ENCODE measurements around the gene SUMO4.
"Not testable (repeated sequence)": the region's sequence is repeated elsewhere in the genome, so short reads cannot be mapped to it uniquely, and the experiment has no call there.

The SUMO4 gene

GRCh38 chr6:149435919-149436586, 36.0 kb downstream of the SUMO4 start:
- H3K4me3 Mint-ChIP-seq, result no peak overlapping the region
- no peaks in the 10 kb centered on the region for H3K9me3 Mint-ChIP-seq
- no peaks in the 10 kb centered on the region for H3K36me3 Mint-ChIP-seq (ENCODE audit: low read depth)
- peaks cover 24% of the 10 kb centered on the region for H3K4me1 Mint-ChIP-seq (ENCODE audit: low read depth)
- H3K27ac Mint-ChIP-seq, result no peak overlapping the region
- H3K27me3 Mint-ChIP-seq, result no peaks in the 10 kb centered on the region

- Mint-ChIP-seq H3K4me3 (no peak overlapping the region), H3K27ac (no peak overlapping the region), H3K36me3 (ENCODE audit: low read depth) (no peaks in the 10 kb centered on the region), H3K9me3 (no peaks in the 10 kb centered on the region), H3K27me3 (no peaks in the 10 kb centered on the region), H3K4me1 (ENCODE audit: low read depth) (peaks cover 24% of the 10 kb centered on the region)
Observed at GRCh38 chr6:149436647-149437046, 36.6 kb downstream of the SUMO4 start.

GRCh38 chr6:149437212-149437611, 37.1 kb downstream of the SUMO4 start:
- Mint-ChIP-seq H3K27ac (no peak overlapping the region), H3K36me3 (ENCODE audit: low read depth) (no peaks in the 10 kb centered on the region), H3K4me1 (ENCODE audit: low read depth) (peaks cover 19% of the 10 kb centered on the region), H3K9me3 (no peaks in the 10 kb centered on the region), H3K27me3 (no peaks in the 10 kb centered on the region), H3K4me3 (no peak overlapping the region)

GRCh38 chr6:149438855-149439254, 38.8 kb downstream of the SUMO4 start:
- no peaks in the 10 kb centered on the region for H3K27me3 Mint-ChIP-seq
- no peak overlapping the region for H3K4me3 Mint-ChIP-seq
- no peak overlapping the region for H3K27ac Mint-ChIP-seq
- H3K9me3 Mint-ChIP-seq, result no peaks in the 10 kb centered on the region
- no peaks in the 10 kb centered on the region for H3K36me3 Mint-ChIP-seq (ENCODE audit: low read depth)
- H3K4me1 Mint-ChIP-seq (ENCODE audit: low read depth), result peaks cover 19% of the 10 kb centered on the region

- no peak overlapping the region for H3K27ac Mint-ChIP-seq
- no peak overlapping the region for H3K4me3 Mint-ChIP-seq
- H3K4me1 Mint-ChIP-seq (ENCODE audit: low read depth), result peaks cover 22% of the 10 kb centered on the region
- H3K36me3 Mint-ChIP-seq (ENCODE audit: low read depth), result no peaks in the 10 kb centered on the region
- H3K9me3 Mint-ChIP-seq, result no peaks in the 10 kb centered on the region
- no peaks in the 10 kb centered on the region for H3K27me3 Mint-ChIP-seq
Observed at GRCh38 chr6:149439626-149440025, 39.6 kb downstream of the SUMO4 start.

- Mint-ChIP-seq H3K4me1 (ENCODE audit: low read depth) (peaks cover 24% of the 10 kb centered on the region), H3K9me3 (no peaks in the 10 kb centered on the region), H3K27me3 (no peaks in the 10 kb centered on the region), H3K36me3 (ENCODE audit: low read depth) (no peaks in the 10 kb centered on the region), H3K4me3 (no peak overlapping the region), H3K27ac (no peak overlapping the region)
Observed at GRCh38 chr6:149440735-149441671, 40.9 kb downstream of the SUMO4 start.

- H3K4me3 Mint-ChIP-seq, result no peak overlapping the region
- peaks cover 24% of the 10 kb centered on the region for H3K4me1 Mint-ChIP-seq (ENCODE audit: low read depth)
- H3K27ac Mint-ChIP-seq, result no peak overlapping the region
- H3K9me3 Mint-ChIP-seq, result no peaks in the 10 kb centered on the region
- H3K36me3 Mint-ChIP-seq (ENCODE audit: low read depth), result no peaks in the 10 kb centered on the region
- no peaks in the 10 kb centered on the region for H3K27me3 Mint-ChIP-seq
Observed at GRCh38 chr6:149441740-149442139, 41.7 kb downstream of the SUMO4 start.

GRCh38 chr6:149443411-149444181, 43.5 kb downstream of the SUMO4 start:
- H3K4me1 Mint-ChIP-seq (ENCODE audit: low read depth), result peaks cover 14% of the 10 kb centered on the region

GRCh38 chr6:149444360-149445094, 44.5 kb downstream of the SUMO4 start:
- H3K27ac Mint-ChIP-seq; H3K27me3 Mint-ChIP-seq; H3K36me3 Mint-ChIP-seq (ENCODE audit: low read depth); H3K9me3 Mint-ChIP-seq; H3K4me1 Mint-ChIP-seq (ENCODE audit: low read depth); H3K4me3 Mint-ChIP-seq: not testable (repeated sequence)

More at GRCh38 chr6:149443411-149444181, 43.5 kb downstream of the SUMO4 start:
- H3K9me3 Mint-ChIP-seq, result no peaks in the 10 kb centered on the region
- H3K4me3 Mint-ChIP-seq, result no peak overlapping the region
- H3K36me3 Mint-ChIP-seq (ENCODE audit: low read depth), result peaks cover 7% of the 10 kb centered on the region
- H3K27ac Mint-ChIP-seq, result no peak overlapping the region
- H3K27me3 Mint-ChIP-seq, result no peaks in the 10 kb centered on the region

GRCh38 chr6:149445095-149445466, 45.0 kb downstream of the SUMO4 start:
- Mint-ChIP-seq H3K27ac (no peak overlapping the region), H3K4me1 (ENCODE audit: low read depth) (peaks cover 8% of the 10 kb centered on the region), H3K4me3 (no peak overlapping the region), H3K27me3 (no peaks in the 10 kb centered on the region), H3K36me3 (ENCODE audit: low read depth) (peaks cover 14% of the 10 kb centered on the region), H3K9me3 (no peaks in the 10 kb centered on the region)

- H3K4me1 Mint-ChIP-seq (ENCODE audit: low read depth), result peaks cover 8% of the 10 kb centered on the region
- no peak overlapping the region for H3K27ac Mint-ChIP-seq
- H3K36me3 Mint-ChIP-seq (ENCODE audit: low read depth), result peaks cover 16% of the 10 kb centered on the region
- no peak overlapping the region for H3K4me3 Mint-ChIP-seq
- no peaks in the 10 kb centered on the region for H3K9me3 Mint-ChIP-seq
- no peaks in the 10 kb centered on the region for H3K27me3 Mint-ChIP-seq
Observed at GRCh38 chr6:149445573-149445972, 45.5 kb downstream of the SUMO4 start.

GRCh38 chr6:149446791-149447376, 46.8 kb downstream of the SUMO4 start:
- H3K4me1 Mint-ChIP-seq (ENCODE audit: low read depth), result peaks cover 8% of the 10 kb centered on the region
- H3K9me3 Mint-ChIP-seq, result no peaks in the 10 kb centered on the region
- H3K4me3 Mint-ChIP-seq, result no peak overlapping the region
- peaks cover 16% of the 10 kb centered on the region for H3K36me3 Mint-ChIP-seq (ENCODE audit: low read depth)
- no peak overlapping the region for H3K27ac Mint-ChIP-seq
- H3K27me3 Mint-ChIP-seq, result no peaks in the 10 kb centered on the region

GRCh38 chr6:149448821-149449453, 48.9 kb downstream of the SUMO4 start:
- H3K4me3 Mint-ChIP-seq, result no peak overlapping the region
- peaks cover 8% of the 10 kb centered on the region for H3K4me1 Mint-ChIP-seq (ENCODE audit: low read depth)
- H3K36me3 Mint-ChIP-seq (ENCODE audit: low read depth), result peaks cover 23% of the 10 kb centered on the region
- H3K27me3 Mint-ChIP-seq, result no peaks in the 10 kb centered on the region
- no peaks in the 10 kb centered on the region for H3K9me3 Mint-ChIP-seq
- H3K27ac Mint-ChIP-seq, result no peak overlapping the region

All from stimulated activated naive CD8-positive, alpha-beta T cell treated with anti-CD3 and anti-CD28 coated beads, Interleukin-15, Interleukin-2, amounts not matched to agents 100 ng/mL and 50 ng/mL, for 24 hours (primary cell).